OCI-LY1 (cell line): ENCODE results near the gene DYNC1LI2.

Experiments
- CTCF ChIP-seq: fragments of 200-600 bp; sonication (generic), shearing (Covaris generic); IDR thresholded peaks from 2 replicates; pipeline ENCODE4 v1.5.1; 2017; ENCODE audit warnings: mild to moderate bottlenecking, antibody characterized with exemption, low read length, moderate library complexity, mixed read lengths
- EZH2 ChIP-seq: fragments of 200-600 bp; sonication (generic), shearing (Covaris generic); IDR thresholded peaks from 2 replicates; pipeline ENCODE4 v1.8.0; 2017; ENCODE audit warnings: borderline replicate concordance, mixed run types, mild to moderate bottlenecking, antibody characterized with exemption, low read length, moderate library complexity, mixed read lengths

- TF ChIP-seq CTCF (no peak), EZH2 (no peak)
Observed at GRCh38 chr16:66741169-66741900, 10.1 kb downstream of the DYNC1LI2 start.
